MG63 (cell line): ENCODE results near the gene ZNF691. TPM values are rescaled to one million over a fixed set of nuclear protein-coding genes. Genes with fewer than 3 reads are reported as not detected.
"Not testable (repeated sequence)": the region's sequence is repeated elsewhere in the genome, so short reads cannot be mapped to it uniquely, and the experiment has no call there.

Experiments used
- DNase-seq: peaks from one replicate; pipeline ENCODE4 v3.0.0-alpha.2; 2020
- H3K27me3 ChIP-seq: fragments of 250-450 bp; sonication (Bioruptor Pico); 2 replicates; pipeline ENCODE4 v1.5.1; 2020; ENCODE audit warnings: mild to moderate bottlenecking, moderate library complexity
- H3K36me3 ChIP-seq: fragments of 250-450 bp; sonication (Bioruptor Pico); 2 replicates; pipeline ENCODE4 v1.5.1; 2020; ENCODE audit warnings: mild to moderate bottlenecking, moderate library complexity
- H3K4me3 ChIP-seq: fragments of 250-450 bp; sonication (Bioruptor Pico); 2 replicates; pipeline ENCODE4 v1.5.1; 2020; ENCODE audit warnings: mild to moderate bottlenecking, moderate library complexity
- H3K9me3 ChIP-seq: fragments of 250-450 bp; sonication (Bioruptor Pico); 2 replicates; pipeline ENCODE4 v1.5.1; 2020; ENCODE audit warnings: mild to moderate bottlenecking, moderate library complexity
- total RNA-seq: library from RNA; depleted of rRNA; stranded (reverse); fragments of >200 nt; shearing (Covaris generic); gene quantifications from 2 replicates; pipeline ENCODE4 v1.2.3, GENCODE V29; 2014; ENCODE audit warnings: low replicate concordance; rRNA removed

ZNF691 gene, protein sequence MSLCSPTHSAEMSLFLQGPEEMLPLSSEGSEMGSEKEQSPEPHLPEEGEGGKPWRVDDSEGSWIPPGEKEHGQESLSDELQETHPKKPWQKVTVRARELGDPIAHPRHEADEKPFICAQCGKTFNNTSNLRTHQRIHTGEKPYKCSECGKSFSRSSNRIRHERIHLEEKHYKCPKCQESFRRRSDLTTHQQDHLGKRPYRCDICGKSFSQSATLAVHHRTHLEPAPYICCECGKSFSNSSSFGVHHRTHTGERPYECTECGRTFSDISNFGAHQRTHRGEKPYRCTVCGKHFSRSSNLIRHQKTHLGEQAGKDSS
- total RNA-seq = 6.9 and 10.3 TPM in 2 replicates

DNA sequence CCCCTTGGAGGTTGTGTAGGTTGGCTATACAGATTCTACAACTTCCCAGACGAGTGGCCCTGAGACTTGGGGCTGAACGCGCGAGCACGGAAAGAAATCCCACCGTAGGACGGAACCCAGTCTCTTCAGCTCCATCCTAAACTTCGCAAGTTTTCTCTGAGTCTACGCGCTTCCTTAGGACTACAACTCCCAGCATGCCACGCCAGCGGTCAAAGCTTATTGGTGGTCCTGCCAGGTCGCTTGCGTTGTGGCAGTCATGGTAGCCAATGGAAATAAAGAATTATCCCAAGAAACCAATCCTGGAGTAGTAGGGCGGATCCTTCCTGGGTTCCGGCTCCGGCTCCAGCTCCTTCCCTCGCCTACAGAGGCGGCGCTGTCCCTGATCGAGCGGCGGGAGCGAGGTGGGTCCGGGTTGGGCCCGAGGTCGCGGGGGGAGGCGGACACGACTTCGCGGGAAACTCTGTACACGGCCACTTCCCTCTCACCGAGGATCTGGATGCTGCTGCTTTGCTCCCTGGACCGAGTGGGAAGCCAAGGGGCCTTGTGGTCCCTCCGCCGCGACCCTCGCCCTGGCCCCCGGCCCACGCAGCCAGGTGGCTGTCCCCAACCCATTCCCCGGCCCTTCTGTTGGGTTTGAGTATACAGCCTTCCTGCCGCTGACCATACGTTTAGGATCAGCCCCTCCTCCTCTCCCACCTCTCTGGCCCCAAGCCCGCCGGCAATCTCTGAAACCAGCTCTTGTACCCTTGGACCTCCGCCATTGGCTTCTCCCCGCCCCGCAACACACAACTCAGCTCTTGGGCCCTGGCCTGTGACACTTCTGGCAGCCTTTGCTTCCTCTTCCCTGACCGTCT is at the start of gene ZNF691:
Gene ZNF691 (plus strand): TSS at position 357 of the 854 bp plus-strand sequence. CDS start 3,046 bp downstream, outside the sequence.
- DNase-seq = peak; percentile 96
- Histone ChIP-seq H3K9me3 (peaks cover 5% of the 10 kb centered on the region; the same call in 1 of the 2 replicates), H3K36me3 (peaks cover 36% of the 10 kb centered on the region), H3K27me3 (no peaks in the 10 kb centered on the region), H3K4me3 (peak within 1 kb of the TSS; percentile 86)

GRCh38 chr1:42797414-42797813 is 49.0 kb upstream of the ZNF691 start:
- Histone ChIP-seq H3K36me3 (no peaks in the 10 kb centered on the region), H3K27me3 (no peaks in the 10 kb centered on the region), H3K4me3 (no peak overlapping the region), H3K9me3 (no peaks in the 10 kb centered on the region)
- DNase-seq = no peak

DNA sequence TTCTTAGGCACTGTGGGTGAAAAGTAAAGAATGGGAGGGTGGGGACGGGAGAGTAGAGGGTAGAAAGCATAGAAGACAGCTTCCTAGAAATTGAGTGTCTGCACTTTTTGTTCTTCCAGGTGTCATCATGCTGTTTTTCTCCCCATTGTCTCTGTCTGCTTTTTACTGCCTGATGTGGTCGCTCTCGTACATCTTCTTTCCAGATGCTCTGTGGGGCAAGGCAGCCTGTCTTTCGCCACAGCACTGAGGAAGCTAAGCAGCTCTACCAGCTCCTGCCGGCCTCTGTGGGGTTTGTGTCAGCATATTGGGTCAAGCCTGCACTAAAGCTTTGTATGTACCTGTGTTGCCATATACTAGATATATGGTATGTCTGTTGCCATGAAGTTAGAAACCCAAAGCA is 48.4 kb upstream of the ZNF691 start:
- no peak for DNase-seq
- Histone ChIP-seq H3K27me3 (no peaks in the 10 kb centered on the region), H3K36me3 (no peaks in the 10 kb centered on the region), H3K4me3 (no peak overlapping the region), H3K9me3 (no peaks in the 10 kb centered on the region)

- no peaks in the 10 kb centered on the region for H3K27me3 ChIP-seq
- H3K4me3 ChIP-seq = no peak overlapping the region
- H3K36me3 ChIP-seq = no peaks in the 10 kb centered on the region
- DNase-seq = no peak
- peaks cover 5% of the 10 kb centered on the region; the same call in 1 of the 2 replicates for H3K9me3 ChIP-seq
These were observed 44.5 kb upstream of the ZNF691 start for GRCh38 chr1:42801832-42802473.

- DNase-seq = no peak
- Histone ChIP-seq H3K9me3 (peaks cover 5% of the 10 kb centered on the region; the same call in 1 of the 2 replicates), H3K36me3 (no peaks in the 10 kb centered on the region), H3K27me3 (no peaks in the 10 kb centered on the region), H3K4me3 (no peak overlapping the region)
These were observed 40.2 kb upstream of the ZNF691 start for GRCh38 chr1:42806171-42806570.

- Histone ChIP-seq H3K4me3 (no peak overlapping the region), H3K36me3 (no peaks in the 10 kb centered on the region), H3K9me3 (peaks cover 5% of the 10 kb centered on the region; the same call in 1 of the 2 replicates), H3K27me3 (no peaks in the 10 kb centered on the region)
- no peak for DNase-seq
These were observed 39.8 kb upstream of the ZNF691 start for GRCh38 chr1:42806593-42806992.

DNA sequence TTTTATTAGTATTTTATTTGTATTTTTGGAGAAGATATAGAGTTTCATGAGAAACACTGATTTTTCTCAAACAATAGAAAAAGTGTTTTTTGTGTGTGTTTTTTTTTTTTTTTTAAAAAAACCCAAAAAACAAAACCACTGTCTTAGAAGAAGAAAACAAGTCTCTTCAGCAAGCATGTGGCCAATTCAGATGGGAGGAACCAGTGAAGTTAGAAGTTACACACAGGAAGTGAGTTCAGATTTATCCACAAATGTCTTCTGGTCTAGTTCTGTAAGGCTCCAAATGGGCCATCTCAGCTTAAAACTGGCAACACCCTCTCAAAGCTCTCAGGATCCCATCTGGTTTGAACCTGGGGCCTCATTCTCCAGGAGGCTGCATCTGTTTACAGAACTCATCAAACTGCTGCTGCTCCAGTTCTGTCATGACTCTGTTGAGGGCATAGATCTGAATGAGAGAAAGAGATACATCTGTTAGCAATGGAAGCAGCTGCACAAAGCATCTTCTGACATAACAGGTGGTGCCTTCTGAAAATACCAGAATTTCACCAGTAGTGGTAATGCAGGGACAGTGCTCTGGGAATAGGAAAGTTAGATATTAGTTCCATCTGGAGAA is 39.3 kb upstream of the ZNF691 start:
- no peak for DNase-seq
- Histone ChIP-seq H3K9me3 (peaks cover 5% of the 10 kb centered on the region; the same call in 1 of the 2 replicates), H3K27me3 (no peaks in the 10 kb centered on the region), H3K4me3 (no peak overlapping the region), H3K36me3 (no peaks in the 10 kb centered on the region)

GRCh38 chr1:42814815-42815214 is 31.6 kb upstream of the ZNF691 start:
- H3K9me3 ChIP-seq, H3K27me3 ChIP-seq, H3K36me3 ChIP-seq, H3K4me3 ChIP-seq, DNase-seq: not testable (repeated sequence)

GRCh38 chr1:42815941-42816584 is 30.4 kb upstream of the ZNF691 start:
- no peak for DNase-seq
- peak overlapping the region; percentile 71 for H3K4me3 ChIP-seq
- H3K9me3 ChIP-seq = no peaks in the 10 kb centered on the region
- peaks cover 3% of the 10 kb centered on the region for H3K36me3 ChIP-seq
- H3K27me3 ChIP-seq = no peaks in the 10 kb centered on the region

DNA sequence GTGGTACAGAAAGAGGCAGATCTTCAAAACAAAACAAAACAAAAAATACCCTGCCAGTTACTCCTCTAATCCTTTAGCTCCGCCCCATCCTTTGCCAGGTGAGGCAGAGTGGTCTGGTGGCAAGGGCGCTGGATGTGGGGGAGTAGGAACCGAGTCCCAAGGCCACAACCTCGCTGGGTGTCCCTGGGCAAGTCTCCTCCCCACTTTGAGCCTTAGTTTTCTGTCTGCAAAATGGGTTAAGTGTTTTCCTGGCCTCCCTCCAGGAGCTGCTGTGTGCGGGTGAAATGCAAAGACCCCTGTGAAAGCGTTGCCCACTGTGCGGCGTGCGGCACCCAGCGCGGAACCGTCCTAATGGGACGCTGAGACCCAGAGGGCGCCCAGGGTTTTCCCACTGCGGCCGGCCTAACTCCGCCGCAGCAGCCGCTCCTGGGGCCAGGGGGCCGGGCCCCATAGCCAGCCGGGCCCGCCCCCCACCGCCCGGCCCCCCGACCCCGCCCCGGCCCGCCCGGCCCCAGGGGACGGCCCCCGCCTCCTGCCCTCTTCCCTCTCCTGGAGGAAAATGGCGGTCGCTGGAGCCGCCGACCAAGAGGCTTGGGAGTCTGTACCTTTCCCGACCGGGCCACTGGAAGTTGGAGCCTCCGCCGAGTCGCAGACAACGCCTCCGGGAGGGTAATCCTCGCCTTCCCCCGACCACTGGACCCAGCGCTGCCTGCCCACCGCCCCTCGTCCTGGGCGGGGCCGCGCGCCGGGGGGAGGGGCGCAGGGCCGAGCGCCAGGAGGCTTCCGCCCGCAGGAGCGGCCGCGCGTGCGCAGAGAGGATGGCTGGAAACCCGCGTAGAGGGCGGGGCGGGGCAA is 29.6 kb upstream of the ZNF691 start, which contains the start of the genes ERMAP and SVBP:
Gene ERMAP (plus strand): TSS at position 538 of the 855 bp plus-strand sequence. CDS start 13,327 bp downstream, outside the sequence.
Gene SVBP (minus strand): TSS at position 813 of the 855 bp plus-strand sequence. CDS start 853 bp downstream, outside the sequence.
- H3K27me3 ChIP-seq = no peaks in the 10 kb centered on the region
- peaks cover 3% of the 10 kb centered on the region for H3K36me3 ChIP-seq
- no peaks in the 10 kb centered on the region for H3K9me3 ChIP-seq
- DNase-seq = peak; percentile 84
- H3K4me3 ChIP-seq = peak within 1 kb of the TSS; percentile 71

DNA sequence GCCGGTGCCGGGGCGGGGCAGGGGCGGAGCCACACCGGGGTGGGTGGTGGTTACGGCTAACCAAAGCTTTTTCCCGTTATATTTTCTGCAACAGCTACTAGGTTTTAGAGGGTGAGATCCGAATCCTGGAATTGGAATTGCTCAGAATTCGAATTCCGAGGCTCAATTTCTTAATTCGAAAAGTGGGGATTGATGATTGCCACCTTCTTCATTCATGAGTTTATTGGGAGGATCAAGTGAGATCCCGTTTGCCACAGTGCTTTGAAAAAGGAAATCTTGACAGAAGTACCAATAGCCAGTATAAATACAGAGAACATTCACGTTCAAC is 29.0 kb upstream of the ZNF691 start:
- no peak for DNase-seq
- H3K9me3 ChIP-seq = no peaks in the 10 kb centered on the region
- H3K4me3 ChIP-seq = peak overlapping the region; percentile 71
- H3K27me3 ChIP-seq = no peaks in the 10 kb centered on the region
- peaks cover 3% of the 10 kb centered on the region for H3K36me3 ChIP-seq

GRCh38 chr1:42817976-42818375 is 28.4 kb upstream of the ZNF691 start:
- Histone ChIP-seq H3K9me3 (no peaks in the 10 kb centered on the region), H3K36me3 (peaks cover 3% of the 10 kb centered on the region), H3K4me3 (peak overlapping the region; percentile 71), H3K27me3 (no peaks in the 10 kb centered on the region)
- DNase-seq = no peak

- no peak for DNase-seq
- Histone ChIP-seq H3K9me3 (no peaks in the 10 kb centered on the region), H3K36me3 (no peaks in the 10 kb centered on the region), H3K27me3 (no peaks in the 10 kb centered on the region), H3K4me3 (no peak overlapping the region)
These were observed 25.6 kb upstream of the ZNF691 start for GRCh38 chr1:42820813-42821212.

GRCh38 chr1:42821690-42822089 is 24.7 kb upstream of the ZNF691 start:
- Histone ChIP-seq H3K36me3 (no peaks in the 10 kb centered on the region), H3K9me3 (no peaks in the 10 kb centered on the region)
- no peak for DNase-seq

GRCh38 chr1:42822800-42823392 is 23.5 kb upstream of the ZNF691 start:
- Histone ChIP-seq H3K9me3 (no peaks in the 10 kb centered on the region), H3K36me3 (no peaks in the 10 kb centered on the region), H3K4me3 (no peak overlapping the region), H3K27me3 (no peaks in the 10 kb centered on the region)
- no peak for DNase-seq

More at GRCh38 chr1:42821690-42822089, 24.7 kb upstream of the ZNF691 start:
- Histone ChIP-seq H3K4me3 (no peak overlapping the region), H3K27me3 (no peaks in the 10 kb centered on the region)
